Measurements from ENCODE around the gene SEPTIN5. TPM values are rescaled to one million over a fixed set of nuclear protein-coding genes. Genes with fewer than 3 reads are reported as not detected.

Gene SEPTIN5
- total RNA-seq, 1 donor from 2014 or later = 11.5 TPM

DNA sequence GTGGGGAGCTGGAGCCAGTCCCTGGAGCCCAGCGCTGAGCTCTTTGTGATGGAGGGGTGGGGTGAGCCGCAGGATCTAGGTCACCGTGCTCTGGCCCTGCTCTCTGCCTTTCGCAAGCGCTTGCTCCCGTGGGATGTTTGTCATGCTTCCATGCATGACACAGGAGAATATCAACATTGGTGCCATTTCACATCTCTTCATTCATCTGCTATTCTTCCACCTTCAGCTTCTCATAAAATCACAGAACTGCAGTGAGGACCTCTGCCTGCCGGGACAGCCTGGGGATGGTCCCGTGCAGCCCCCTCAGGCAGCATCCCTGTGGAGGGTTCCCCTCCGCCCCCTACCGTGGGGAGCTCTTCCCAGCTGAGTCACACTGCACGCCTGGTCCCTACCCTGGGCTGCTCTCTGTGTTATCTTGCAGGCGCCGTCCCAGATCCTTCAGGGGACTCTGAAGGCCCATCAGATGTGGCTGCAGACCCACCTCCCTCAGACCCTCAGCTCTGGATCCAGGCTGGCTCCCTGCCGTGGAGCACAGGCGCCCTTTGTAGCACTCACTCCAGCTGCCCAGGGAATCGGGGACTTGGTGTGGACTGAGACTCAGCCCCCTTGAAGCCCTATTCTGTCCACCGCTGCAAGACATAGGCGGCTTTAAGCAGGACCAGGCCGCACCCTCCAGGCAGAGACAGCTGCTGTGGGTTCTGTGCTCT lies 5.1 kb upstream of the SEPTIN5 start:
- TF ChIP-seq, protein P1, sequence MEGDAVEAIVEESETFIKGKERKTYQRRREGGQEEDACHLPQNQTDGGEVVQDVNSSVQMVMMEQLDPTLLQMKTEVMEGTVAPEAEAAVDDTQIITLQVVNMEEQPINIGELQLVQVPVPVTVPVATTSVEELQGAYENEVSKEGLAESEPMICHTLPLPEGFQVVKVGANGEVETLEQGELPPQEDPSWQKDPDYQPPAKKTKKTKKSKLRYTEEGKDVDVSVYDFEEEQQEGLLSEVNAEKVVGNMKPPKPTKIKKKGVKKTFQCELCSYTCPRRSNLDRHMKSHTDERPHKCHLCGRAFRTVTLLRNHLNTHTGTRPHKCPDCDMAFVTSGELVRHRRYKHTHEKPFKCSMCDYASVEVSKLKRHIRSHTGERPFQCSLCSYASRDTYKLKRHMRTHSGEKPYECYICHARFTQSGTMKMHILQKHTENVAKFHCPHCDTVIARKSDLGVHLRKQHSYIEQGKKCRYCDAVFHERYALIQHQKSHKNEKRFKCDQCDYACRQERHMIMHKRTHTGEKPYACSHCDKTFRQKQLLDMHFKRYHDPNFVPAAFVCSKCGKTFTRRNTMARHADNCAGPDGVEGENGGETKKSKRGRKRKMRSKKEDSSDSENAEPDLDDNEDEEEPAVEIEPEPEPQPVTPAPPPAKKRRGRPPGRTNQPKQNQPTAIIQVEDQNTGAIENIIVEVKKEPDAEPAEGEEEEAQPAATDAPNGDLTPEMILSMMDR (IDR thresholded peaks at IDR 0.05) = no peak
- intact Hi-C loops (cut with DNase I) = no loop called here
- no peak overlapping the region for H3K27ac ChIP-seq
- no peak for ATAC-seq
- no peaks in the 10 kb centered on the region for H3K36me3 ChIP-seq
- H3K4me1 ChIP-seq = no peaks in the 10 kb centered on the region
- DNase-seq = no peak
- H3K9me3 ChIP-seq = no peaks in the 10 kb centered on the region
- no peak overlapping the region for H3K4me3 ChIP-seq
- peaks cover 11% of the 10 kb centered on the region for H3K27me3 ChIP-seq

DNA sequence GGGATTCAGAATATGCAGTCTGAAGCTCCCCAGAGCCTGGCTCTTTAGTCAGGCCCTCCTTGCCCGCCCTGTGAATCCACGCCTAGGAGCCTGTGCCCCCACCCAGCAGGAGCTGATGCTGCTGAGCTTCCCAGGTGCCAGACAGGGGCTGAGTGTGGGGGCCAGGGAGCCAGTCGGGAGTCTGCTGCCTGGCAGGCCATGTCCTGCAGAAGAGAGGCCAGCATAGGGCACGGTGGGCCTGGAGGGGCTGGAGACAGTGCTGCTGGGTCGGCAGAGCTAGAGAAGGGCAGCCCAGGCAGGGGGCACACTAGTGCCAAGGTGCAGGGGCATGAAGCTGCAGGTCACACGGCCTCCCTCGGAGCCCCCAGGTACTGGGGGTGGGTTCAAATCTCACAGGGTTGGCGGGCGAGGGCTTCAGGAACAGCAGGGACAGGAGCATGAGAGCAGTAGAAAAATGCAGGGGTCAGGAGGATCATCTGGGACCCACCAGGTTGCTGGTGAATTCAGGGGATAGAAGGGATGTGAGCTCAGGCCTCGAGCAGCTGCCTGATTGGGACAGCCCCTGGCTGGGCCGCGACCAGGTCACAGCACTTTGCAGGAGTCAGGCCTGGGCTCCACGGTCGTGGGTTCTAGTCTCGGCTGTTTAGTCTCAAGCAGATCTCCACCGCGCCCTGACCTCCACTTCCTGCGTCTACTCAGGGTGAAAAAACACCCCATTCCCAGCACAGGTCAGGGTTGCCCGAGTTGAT lies 4.1 kb upstream of the SEPTIN5 start:
- no peaks in the 10 kb centered on the region for H3K36me3 ChIP-seq
- TF ChIP-seq, protein P1 (IDR thresholded peaks at IDR 0.05) = no peak
- no peaks in the 10 kb centered on the region for H3K4me1 ChIP-seq
- peaks cover 8% of the 10 kb centered on the region for H3K27me3 ChIP-seq
- intact Hi-C loops (cut with DNase I) = no loop called here
- DNase-seq (no peak), ATAC-seq (no peak)
- no peaks in the 10 kb centered on the region for H3K9me3 ChIP-seq
- H3K27ac ChIP-seq = no peak overlapping the region
- no peak overlapping the region for H3K4me3 ChIP-seq

DNA sequence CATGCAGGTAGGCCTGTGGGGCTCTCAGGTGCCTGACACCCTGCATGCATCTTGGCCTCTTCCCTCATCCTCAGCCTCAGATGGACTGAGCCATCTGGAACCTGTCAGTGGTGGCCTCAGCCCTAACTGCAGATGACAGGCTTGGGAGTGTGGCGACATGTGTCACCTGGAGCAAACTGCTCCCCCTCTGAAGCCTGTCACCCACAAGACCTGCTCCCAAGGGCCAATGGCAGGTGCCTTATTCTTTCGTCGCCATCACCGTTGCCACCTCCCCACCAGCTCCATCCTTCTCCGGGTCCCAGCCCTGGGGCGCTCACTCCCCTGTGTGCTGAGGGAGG lies 3.6 kb upstream of the SEPTIN5 start:
- Histone ChIP-seq H3K36me3 (no peaks in the 10 kb centered on the region), H3K4me3 (no peak overlapping the region), H3K4me1 (no peaks in the 10 kb centered on the region), H3K27ac (no peak overlapping the region), H3K9me3 (no peaks in the 10 kb centered on the region), H3K27me3 (peaks cover 13% of the 10 kb centered on the region)
- DNase-seq (no peak), ATAC-seq (no peak)
- TF ChIP-seq, protein P1 (IDR thresholded peaks at IDR 0.05) = no peak
- intact Hi-C loops (cut with DNase I) = no loop called here

DNA sequence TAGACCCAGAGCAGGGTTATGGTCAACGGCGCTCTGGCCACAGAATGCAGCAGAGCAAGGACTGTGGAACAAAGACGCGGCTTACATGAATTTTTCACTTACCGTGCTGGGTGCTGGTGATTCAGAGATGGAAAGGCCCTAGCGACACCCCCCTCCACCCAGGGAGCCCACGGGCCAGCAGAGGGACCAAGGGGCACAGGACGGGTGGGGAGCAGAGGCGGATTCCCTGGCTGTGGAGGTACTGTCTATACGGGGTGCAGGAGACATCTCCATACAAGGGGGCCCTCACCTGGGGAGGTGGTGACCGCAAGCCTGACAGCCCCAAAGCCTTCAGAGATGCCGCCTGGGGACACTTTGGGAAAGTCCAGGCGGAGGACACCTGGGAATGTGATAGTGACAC lies 1.1 kb upstream of the SEPTIN5 start:
- peaks cover 23% of the 10 kb centered on the region for H3K27me3 ChIP-seq
- no peaks in the 10 kb centered on the region for H3K9me3 ChIP-seq
- TF ChIP-seq, protein P1 (IDR thresholded peaks at IDR 0.05) = no peak
- no peak overlapping the region for H3K4me3 ChIP-seq
- ATAC-seq (no peak), DNase-seq (no peak)
- H3K4me1 ChIP-seq = peaks cover 5% of the 10 kb centered on the region
- intact Hi-C loops (cut with DNase I) = no loop called here
- no peaks in the 10 kb centered on the region for H3K36me3 ChIP-seq
- H3K27ac ChIP-seq = no peak overlapping the region

DNA sequence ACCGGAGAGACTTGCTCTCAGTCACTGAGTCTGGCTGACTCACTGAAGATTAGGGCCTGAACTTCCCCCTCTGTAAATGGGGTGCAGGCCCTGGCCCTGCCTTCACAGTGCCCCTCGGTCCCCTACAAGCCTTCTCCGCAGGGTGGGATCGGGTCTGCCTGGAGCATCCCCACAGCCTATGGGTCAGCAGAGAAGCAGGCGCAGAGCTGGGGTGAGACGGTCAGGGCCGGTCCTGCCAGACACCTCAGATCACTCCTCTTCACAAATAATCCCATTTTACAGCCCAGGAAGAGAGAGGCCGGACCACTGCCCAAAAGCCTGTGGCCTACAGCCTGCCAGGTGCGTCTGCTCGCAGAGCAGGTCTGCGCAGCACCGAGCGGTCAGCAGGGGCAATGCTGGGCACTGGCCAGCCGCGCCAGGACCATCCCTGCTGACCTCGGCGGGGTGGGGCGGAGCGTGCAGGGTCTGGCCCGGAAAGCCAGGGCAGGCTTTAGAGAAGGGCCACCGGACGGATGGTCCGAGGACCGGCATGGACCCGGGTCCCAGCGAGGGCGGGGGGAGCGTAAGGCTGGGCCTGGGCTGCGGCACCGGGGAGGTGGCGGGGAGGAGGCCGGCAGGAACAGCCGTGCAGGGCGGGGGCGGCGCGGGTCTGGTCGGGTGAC lies 522 bp upstream of the SEPTIN5 start:
- peaks cover 9% of the 10 kb centered on the region for H3K4me1 ChIP-seq
- TF ChIP-seq, protein P1 (IDR thresholded peaks at IDR 0.05) = no peak
- H3K27ac ChIP-seq = no peak overlapping the region
- DNase-seq (no peak), ATAC-seq (peak; percentile 8)
- H3K9me3 ChIP-seq = no peaks in the 10 kb centered on the region
- H3K36me3 ChIP-seq = no peaks in the 10 kb centered on the region
- H3K27me3 ChIP-seq = peaks cover 28% of the 10 kb centered on the region
- H3K4me3 ChIP-seq = peak overlapping the region; percentile 38
- intact Hi-C loops (cut with DNase I) = no loop called here
